Stomach (tissue), 4 donors: ENCODE measurements around the gene TXNIP.

Source experiments
- POLR2AphosphoS5 ChIP-seq, 3 donors: sonication (generic); formaldehyde crosslinking; IDR thresholded peaks; one replicate each; pipeline ENCODE4 v1.6.1; 2016; ENCODE audit warnings: antibody characterized with exemption in 3 of 3
- TF ChIP-seq, protein P1 (sequence below), 7 experiments: fragments of 450-650 bp in 4 of 7; fragments of 200-600 bp in 3 of 7; sonication (generic) in 3 of 7; IDR thresholded peaks; one replicate each; pipeline ENCODE4 v1.5.1; 2016 to 2019; ENCODE audit warnings: antibody characterized with exemption in 7 of 7, control low read depth in 2 of 7, mild to moderate bottlenecking in 1 of 7

DNA sequence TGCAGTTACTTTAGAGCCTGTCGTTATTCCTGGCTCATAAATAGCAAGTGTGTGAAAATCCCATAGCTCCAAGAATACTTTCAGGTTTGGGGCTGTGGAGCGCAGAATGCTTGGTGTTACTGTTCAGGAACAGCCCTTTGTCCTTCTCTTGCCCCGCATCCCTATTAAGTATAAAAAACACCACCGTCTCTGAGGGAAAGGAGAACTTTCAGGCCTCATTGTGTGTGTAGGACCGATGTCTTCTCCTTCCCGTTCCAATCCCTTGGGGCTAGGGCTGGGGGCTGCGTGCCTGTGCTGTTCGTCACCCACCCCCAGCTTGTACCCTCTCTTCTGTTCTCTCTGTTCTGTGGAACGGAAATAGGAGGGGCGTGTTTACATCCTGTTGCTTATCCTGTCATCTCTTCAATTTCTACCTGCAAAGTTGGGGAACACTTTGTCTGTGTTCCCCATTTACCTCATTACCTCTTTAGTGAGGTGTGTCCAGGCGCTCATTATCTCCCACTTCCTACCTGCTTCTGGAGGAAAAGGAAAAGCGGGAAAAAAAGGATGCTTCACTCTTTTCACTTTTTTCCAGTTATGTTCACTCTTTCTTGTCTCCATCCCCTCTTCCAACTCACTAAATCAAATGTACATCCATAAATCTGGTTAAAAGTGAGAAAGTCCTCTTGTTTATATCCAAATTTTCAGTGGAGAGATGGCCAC, 788 bp upstream of the TXNIP start:
- TF ChIP-seq, protein P1, sequence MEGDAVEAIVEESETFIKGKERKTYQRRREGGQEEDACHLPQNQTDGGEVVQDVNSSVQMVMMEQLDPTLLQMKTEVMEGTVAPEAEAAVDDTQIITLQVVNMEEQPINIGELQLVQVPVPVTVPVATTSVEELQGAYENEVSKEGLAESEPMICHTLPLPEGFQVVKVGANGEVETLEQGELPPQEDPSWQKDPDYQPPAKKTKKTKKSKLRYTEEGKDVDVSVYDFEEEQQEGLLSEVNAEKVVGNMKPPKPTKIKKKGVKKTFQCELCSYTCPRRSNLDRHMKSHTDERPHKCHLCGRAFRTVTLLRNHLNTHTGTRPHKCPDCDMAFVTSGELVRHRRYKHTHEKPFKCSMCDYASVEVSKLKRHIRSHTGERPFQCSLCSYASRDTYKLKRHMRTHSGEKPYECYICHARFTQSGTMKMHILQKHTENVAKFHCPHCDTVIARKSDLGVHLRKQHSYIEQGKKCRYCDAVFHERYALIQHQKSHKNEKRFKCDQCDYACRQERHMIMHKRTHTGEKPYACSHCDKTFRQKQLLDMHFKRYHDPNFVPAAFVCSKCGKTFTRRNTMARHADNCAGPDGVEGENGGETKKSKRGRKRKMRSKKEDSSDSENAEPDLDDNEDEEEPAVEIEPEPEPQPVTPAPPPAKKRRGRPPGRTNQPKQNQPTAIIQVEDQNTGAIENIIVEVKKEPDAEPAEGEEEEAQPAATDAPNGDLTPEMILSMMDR (IDR thresholded peaks at IDR 0.05) = no peak
- TF ChIP-seq POLR2AphosphoS5 (IDR thresholded peaks at IDR 0.05) = peak; percentile 32 to 90 (median 77)
